H9 (cell line): Measurements from ENCODE around the gene PTER. TPM values are rescaled to one million over a fixed set of nuclear protein-coding genes. Genes with fewer than 3 reads are reported as not detected.

Source experiments
- DNase-seq: peaks from one replicate; pipeline ENCODE4 v3.0.0-alpha.2; 2017
- H2AFZ ChIP-seq: one replicate; pipeline ENCODE4 v1.6.1; 2013; ENCODE audit warnings: mild to moderate bottlenecking, low read length, control low read depth, moderate library complexity
- H2AK5ac ChIP-seq: 2 replicates; pipeline ENCODE4 v1.6.1; 2013; ENCODE audit warnings: low read length, control low read depth, mixed read lengths; ENCODE audit not compliant: insufficient read length
- H2BK120ac ChIP-seq: one replicate; pipeline ENCODE4 v1.6.1; 2013; ENCODE audit warnings: low read depth, mild to moderate bottlenecking, low read length, control low read depth, inconsistent platforms; ENCODE audit not compliant: poor library complexity, severe bottlenecking
- H2BK12ac ChIP-seq: 2 replicates; pipeline ENCODE4 v1.6.1; 2013; ENCODE audit warnings: low read length, control low read depth, mixed read lengths, low read depth; ENCODE audit not compliant: insufficient read length
- H2BK15ac ChIP-seq: 2 replicates; pipeline ENCODE4 v1.6.1; 2013; ENCODE audit warnings: low read depth, low read length, control low read depth
- H2BK20ac ChIP-seq: one replicate; pipeline ENCODE4 v1.6.1; 2013; ENCODE audit warnings: low read depth, mild to moderate bottlenecking, low read length, control low read depth, inconsistent platforms; ENCODE audit not compliant: poor library complexity, severe bottlenecking
- H2BK5ac ChIP-seq: 2 replicates; pipeline ENCODE4 v1.6.1; 2013; ENCODE audit warnings: low read length, control low read depth, mixed read lengths; ENCODE audit not compliant: insufficient read length
- H3K14ac ChIP-seq: 2 replicates; pipeline ENCODE4 v1.6.1; 2013; ENCODE audit warnings: low read length, control low read depth; ENCODE audit not compliant: insufficient read depth
- H3K18ac ChIP-seq: 2 replicates; pipeline ENCODE4 v1.6.1; 2013; ENCODE audit warnings: low read depth, mild to moderate bottlenecking, mixed read lengths, low read length, control low read depth; ENCODE audit not compliant: insufficient read length
- H3K23ac ChIP-seq: 2 replicates; pipeline ENCODE4 v1.6.1; 2013; ENCODE audit warnings: low read length, control low read depth, mixed read lengths, low read depth; ENCODE audit not compliant: insufficient read length
- H3K23me2 ChIP-seq: 2 replicates; pipeline ENCODE4 v1.6.1; 2013; ENCODE audit warnings: low read depth, mild to moderate bottlenecking, mixed read lengths, low read length, control low read depth; ENCODE audit not compliant: insufficient read length, poor library complexity, severe bottlenecking
- H3K27ac ChIP-seq: 2 replicates; pipeline ENCODE4 v1.5.1; 2013; ENCODE audit warnings: low read length, control low read depth, mixed read lengths, low read depth; ENCODE audit not compliant: insufficient read length
- H3K27me3 ChIP-seq: 2 replicates; pipeline ENCODE4 v1.6.1; 2013; ENCODE audit warnings: low read length, control low read depth, inconsistent platforms; ENCODE audit not compliant: insufficient read depth
- H3K4ac ChIP-seq: 2 replicates; pipeline ENCODE4 v1.6.1; 2013; ENCODE audit warnings: low read depth, mild to moderate bottlenecking, control low read depth, inconsistent platforms, low read length, moderate library complexity
- H3K4me1 ChIP-seq: 2 replicates; pipeline ENCODE4 v1.6.1; 2013; ENCODE audit warnings: low read length, control low read depth, inconsistent platforms; ENCODE audit not compliant: insufficient read depth
- H3K4me2 ChIP-seq: 2 replicates; pipeline ENCODE4 v1.6.1; 2013; ENCODE audit warnings: low read length, control low read depth, mixed read lengths; ENCODE audit not compliant: insufficient read length, insufficient read depth
- H3K56ac ChIP-seq: 2 replicates; pipeline ENCODE4 v1.6.1; 2013; ENCODE audit warnings: low read depth, mild to moderate bottlenecking, mixed read lengths, low read length, control low read depth; ENCODE audit not compliant: insufficient read length
- H3K79me1 ChIP-seq: 2 replicates; pipeline ENCODE4 v1.6.1; 2013; ENCODE audit warnings: low read depth, mild to moderate bottlenecking, moderate library complexity, low read length, control low read depth, inconsistent platforms; ENCODE audit not compliant: insufficient read depth, poor library complexity, severe bottlenecking
- H3K79me2 ChIP-seq: 2 replicates; pipeline ENCODE4 v1.6.1; 2013; ENCODE audit warnings: low read length, control low read depth, inconsistent platforms; ENCODE audit not compliant: insufficient read depth
- H3K9ac ChIP-seq: 2 replicates; pipeline ENCODE4 v1.6.1; 2013; ENCODE audit warnings: low read length, control low read depth, mixed read lengths; ENCODE audit not compliant: insufficient read length; ENCODE audit errors: extremely low read depth
- H3K9me3 ChIP-seq: one replicate; pipeline ENCODE4 v1.6.1; 2013; ENCODE audit warnings: low read depth, low read length, inconsistent platforms; ENCODE audit not compliant: control insufficient read depth
- H3T11ph ChIP-seq: one replicate; pipeline ENCODE4 v1.6.1; 2013; ENCODE audit warnings: mild to moderate bottlenecking, low read length, control low read depth, inconsistent platforms
- H4K20me1 ChIP-seq: one replicate; pipeline ENCODE4 v1.6.1; 2013; ENCODE audit not compliant: control insufficient read depth, insufficient read length, insufficient read depth
- H4K5ac ChIP-seq: 2 replicates; pipeline ENCODE4 v1.6.1; 2013; ENCODE audit warnings: low read depth, mild to moderate bottlenecking, mixed read lengths, low read length, control low read depth; ENCODE audit not compliant: insufficient read length
- H4K8ac ChIP-seq: replicated peaks from 2 replicates; pipeline ENCODE4 v1.6.1; 2013; ENCODE audit warnings: low read length, control low read depth, mixed read lengths, low read depth; ENCODE audit not compliant: insufficient read length
- H4K91ac ChIP-seq: 2 replicates; pipeline ENCODE4 v1.6.1; 2013; ENCODE audit warnings: low read depth, mild to moderate bottlenecking, moderate library complexity, mixed read lengths, low read length, control low read depth; ENCODE audit not compliant: insufficient read length
- H3K27ac Mint-ChIP-seq, 3 experiments: 2 replicates in 2 of 3; 3 replicates in 1 of 3; pipeline ENCODE4 v1.8.0; 2020 to 2021; ENCODE audit warnings: mixed read lengths in 3 of 3, mild to moderate bottlenecking in 1 of 3, moderate library complexity in 1 of 3
- H3K27me3 Mint-ChIP-seq: 2 replicates; pipeline ENCODE4 v1.8.0; 2021; ENCODE audit warnings: low read depth, mild to moderate bottlenecking, moderate library complexity, mixed read lengths
- H3K36me3 Mint-ChIP-seq, 3 experiments: 2 replicates in 2 of 3; 3 replicates in 1 of 3; pipeline ENCODE4 v1.8.0; 2020 to 2021; ENCODE audit warnings: low read depth in 3 of 3, mixed read lengths in 3 of 3; ENCODE audit not compliant: insufficient read depth in 1 of 3
- H3K4me1 Mint-ChIP-seq, 2 experiments: 2 replicates each; pipeline ENCODE4 v1.8.0; 2020; ENCODE audit warnings: mixed read lengths in 2 of 2
- H3K4me3 Mint-ChIP-seq, 2 experiments: 2 replicates in 1 of 2; 3 replicates in 1 of 2; pipeline ENCODE4 v1.8.0; 2020 to 2021; ENCODE audit warnings: mild to moderate bottlenecking in 2 of 2, mixed read lengths in 2 of 2, moderate library complexity in 1 of 2
- H3K9me3 Mint-ChIP-seq, 2 experiments: 2 replicates in 1 of 2; 3 replicates in 1 of 2; pipeline ENCODE4 v1.8.0; 2020; ENCODE audit warnings: mild to moderate bottlenecking in 2 of 2, mixed read lengths in 2 of 2, moderate library complexity in 1 of 2
- CTCF ChIP-seq: fragments of 200-600 bp; sonication (generic); conservative IDR thresholded peaks from 3 replicates; pipeline ENCODE4 v1.8.0; 2021; ENCODE audit warnings: antibody characterized with exemption, mild to moderate bottlenecking
- WGBS: extraction: QIAGEN DNeasy Blood & Tissue Kit; methylation state at CpG from one replicate; pipeline ENCODE4 v1.1.7; 2013; ENCODE audit warnings: missing lambda C conversion rate, low lambda C conversion rate, mixed read lengths; ENCODE audit not compliant: insufficient read length; ENCODE audit errors: extremely low coverage; 5-methylcytosine and 5-hydroxymethylcytosine counted together
- total RNA-seq: library from RNA; stranded (reverse); gene quantifications from 2 replicates; pipeline ENCODE4 v1.2.1, GENCODE V29; 2021

PTER gene
- total RNA-seq, 1 experiment from 2014 or later, result 10.1 TPM

GRCh38 chr10:16477757-16478156 lies 40.9 kb downstream of the PTER start:
- Histone ChIP-seq H3K56ac (no peak overlapping the region), H3K79me2 (no peaks in the 10 kb centered on the region), H4K91ac (no peak overlapping the region), H2AK5ac (no peak overlapping the region), H3K4me2 (no peak overlapping the region), H3K23ac (no peak overlapping the region), H3K14ac (no peak overlapping the region), H4K8ac (no peak overlapping the region), H2AFZ (no peak overlapping the region), H3K27me3 (no peaks in the 10 kb centered on the region), H2BK15ac (no peak overlapping the region), H2BK5ac (no peak overlapping the region), H4K20me1 (no peaks in the 10 kb centered on the region), H3K23me2 (no peaks in the 10 kb centered on the region), H3K79me1 (no peaks in the 10 kb centered on the region), H3K4me1 (no peaks in the 10 kb centered on the region), H2BK12ac (no peak overlapping the region), H3T11ph (no peak overlapping the region), H3K9me3 (no peaks in the 10 kb centered on the region), H2BK20ac (no peak overlapping the region), H3K9ac (no peak overlapping the region), H2BK120ac (no peak overlapping the region), H4K5ac (no peak overlapping the region), H3K18ac (no peak overlapping the region), H3K27ac (no peak overlapping the region), H3K4ac (no peak overlapping the region)
- no CpG with 5 or more reads among the region's 1 CpG for WGBS
- DNase-seq, result no peak
- H3K4me3 Mint-ChIP-seq, result no peak overlapping the region
- H3K36me3 Mint-ChIP-seq, result no peaks in the 10 kb centered on the region
- H3K27me3 Mint-ChIP-seq, result no peaks in the 10 kb centered on the region
- no peak for TF ChIP-seq CTCF
- no peaks in the 10 kb centered on the region for H3K9me3 Mint-ChIP-seq
- H3K27ac Mint-ChIP-seq, result no peak overlapping the region
- H3K4me1 Mint-ChIP-seq, result no peaks in the 10 kb centered on the region
